ENCODE results near the gene MAP6.

The MAP6 gene

DNA sequence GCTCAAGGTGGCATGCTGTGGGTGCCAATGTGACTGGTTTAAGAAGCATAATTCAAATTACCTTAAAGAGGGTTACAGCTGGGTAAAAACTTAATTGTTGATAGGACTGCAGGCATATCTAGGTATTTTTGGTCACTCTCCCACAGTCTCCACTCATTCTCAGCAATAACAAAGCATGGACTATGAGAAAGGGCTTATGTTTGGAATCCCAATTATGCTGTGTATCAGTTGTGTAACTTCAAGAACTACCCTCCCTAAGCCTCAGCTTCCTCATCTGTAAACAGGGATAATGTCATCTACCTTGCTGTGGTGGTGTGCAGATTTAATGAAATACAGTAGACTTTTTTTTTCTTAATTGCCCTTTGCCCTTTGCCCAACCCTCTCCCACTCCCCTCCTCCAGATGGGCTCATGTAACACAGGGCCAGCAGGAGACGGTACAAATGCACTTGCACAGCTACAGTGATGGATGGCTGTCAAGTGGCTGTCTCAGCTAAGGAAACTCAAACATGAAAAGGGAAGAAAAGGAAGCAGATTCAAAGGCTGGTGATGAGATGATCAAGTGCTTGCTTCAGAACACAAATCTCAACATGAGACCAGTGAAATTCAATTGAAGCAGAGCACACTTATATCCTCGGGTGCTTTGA is 37.6 kb downstream of the MAP6 start:
- peak; percentile 12 for DNase-seq (ENCODE audit: low read depth)

DNA sequence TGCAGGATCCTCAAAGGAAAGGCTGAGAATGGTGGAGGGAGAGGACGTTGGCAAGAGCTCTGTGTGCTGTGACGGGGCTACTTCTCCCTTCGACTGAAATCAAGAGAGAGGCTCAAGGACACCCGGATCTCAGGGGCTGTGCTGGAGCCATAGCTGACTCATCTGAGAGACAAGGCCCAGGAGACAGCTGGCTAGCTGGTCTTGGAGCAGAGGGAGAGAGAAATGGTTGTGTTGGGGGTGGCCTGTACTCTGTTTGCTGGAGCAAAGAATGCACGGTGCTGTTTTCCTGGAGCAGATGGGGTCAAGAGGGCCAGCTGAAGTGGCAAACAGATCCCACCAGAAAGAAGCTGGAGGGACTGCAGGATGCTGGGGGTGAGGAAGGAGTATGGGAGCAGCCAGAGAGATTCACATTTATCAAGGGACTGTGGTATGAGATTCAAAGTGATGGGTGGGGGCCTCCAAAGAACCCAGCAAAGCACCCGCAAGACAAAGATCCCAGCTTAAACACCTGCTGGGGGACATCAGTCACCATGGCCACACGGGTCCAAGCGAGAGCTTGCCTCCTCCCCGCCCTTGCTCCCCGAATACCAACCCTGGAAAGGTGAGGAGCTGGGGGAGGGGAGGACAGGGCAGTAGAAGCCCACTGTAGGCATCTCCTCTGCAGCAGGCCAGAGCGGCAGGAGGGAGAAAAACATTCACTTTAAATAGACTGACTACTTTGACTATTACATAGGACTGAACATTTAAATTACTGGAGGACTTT is 40.8 kb downstream of the MAP6 start:
- DNase-seq (ENCODE audit: low read depth), result peak; percentile 54

DNA sequence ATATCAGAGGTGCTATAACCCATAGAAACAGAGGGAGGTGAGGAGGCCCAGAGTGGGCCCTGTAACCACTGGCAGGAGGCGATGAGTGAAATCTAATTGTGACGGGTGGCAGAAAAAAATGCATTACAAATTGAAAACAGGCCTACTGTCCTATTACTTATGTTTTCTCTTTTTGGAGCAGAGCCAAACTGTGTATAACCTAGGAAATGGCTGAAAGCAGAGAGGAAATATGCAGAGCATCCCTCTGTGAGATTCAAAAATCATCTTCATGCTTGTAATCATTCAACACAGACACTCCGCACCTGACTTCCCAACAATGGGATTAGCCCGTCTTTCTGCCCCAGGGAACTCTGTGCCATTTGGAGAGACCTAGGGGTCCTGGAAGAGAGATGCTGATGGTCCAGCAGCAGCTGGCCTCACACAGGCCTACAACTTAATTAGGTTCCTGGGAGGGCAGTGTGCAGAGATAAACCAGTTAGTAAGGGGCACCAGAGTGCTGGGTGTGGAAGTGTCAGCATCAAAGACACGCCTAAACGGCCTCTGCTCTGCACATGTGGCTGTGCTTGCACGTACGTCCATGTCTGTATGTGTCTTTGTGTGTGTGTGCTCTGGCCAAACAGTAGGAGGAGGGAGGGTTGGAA is 41.8 kb downstream of the MAP6 start:
- DNase-seq (ENCODE audit: low read depth), result peak; percentile 64

DNA sequence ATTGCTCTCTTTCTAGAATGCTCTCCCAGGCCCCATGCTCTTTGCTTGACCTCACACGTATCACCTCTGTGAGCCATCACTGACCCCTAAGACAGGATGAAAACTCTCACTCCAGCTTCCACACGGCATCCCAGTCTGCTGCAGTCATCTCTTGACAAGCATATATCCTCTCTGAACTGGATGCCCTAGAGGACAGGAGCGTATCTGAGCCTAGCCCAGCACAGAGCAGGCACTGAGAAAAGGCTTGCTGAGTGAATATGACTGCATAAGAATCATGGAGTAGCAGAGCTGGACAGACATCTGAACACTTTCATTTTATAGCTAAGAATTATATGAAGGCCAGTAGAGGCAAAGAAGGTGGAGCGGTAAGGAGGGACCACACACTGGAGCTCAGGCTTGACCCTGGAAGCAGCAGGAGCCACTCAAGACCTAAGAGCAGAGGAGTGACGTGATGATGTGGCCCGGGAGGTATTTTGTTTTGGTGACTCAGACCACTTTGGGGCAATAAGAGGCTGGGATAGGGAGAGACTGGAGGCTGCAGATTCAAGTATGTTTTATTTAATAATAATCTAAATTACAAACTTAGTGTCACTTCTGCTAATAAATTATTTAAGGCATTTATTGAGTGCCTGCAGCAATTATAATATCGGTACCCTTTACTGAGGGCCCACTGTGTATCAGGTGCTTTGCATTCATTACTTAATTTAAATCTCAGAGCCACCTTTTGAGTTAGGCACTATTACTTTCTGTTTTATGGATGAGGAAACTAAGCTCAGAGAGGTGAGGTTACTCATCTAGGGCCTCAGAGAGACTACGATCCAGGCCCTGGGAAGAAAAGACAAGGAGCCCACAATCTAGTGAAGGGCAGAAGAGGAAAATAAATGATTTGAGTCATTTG is 42.6 kb downstream of the MAP6 start:
- peak; percentile 93 for DNase-seq (ENCODE audit: low read depth)

DNA sequence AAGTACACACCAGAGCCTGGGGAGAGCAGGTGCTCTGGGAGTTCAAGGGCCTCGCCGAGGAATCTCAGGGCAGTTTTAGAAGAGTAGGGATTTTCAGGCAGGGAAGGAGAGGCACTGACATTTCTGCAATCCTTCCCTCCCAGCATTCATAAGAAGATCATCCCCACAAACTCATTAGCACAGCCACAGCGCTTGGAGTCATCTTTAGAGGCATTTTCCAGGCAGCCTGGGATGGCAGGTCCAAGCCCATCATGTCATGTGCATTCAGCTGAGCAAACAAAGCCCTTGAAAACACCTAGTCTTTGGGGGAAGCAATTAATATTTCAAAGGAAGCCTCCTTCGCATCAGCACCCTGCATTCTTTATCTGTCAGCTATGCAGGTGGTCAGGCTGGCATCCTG is 43.8 kb downstream of the MAP6 start:
- no peak for DNase-seq (ENCODE audit: low read depth)

DNA sequence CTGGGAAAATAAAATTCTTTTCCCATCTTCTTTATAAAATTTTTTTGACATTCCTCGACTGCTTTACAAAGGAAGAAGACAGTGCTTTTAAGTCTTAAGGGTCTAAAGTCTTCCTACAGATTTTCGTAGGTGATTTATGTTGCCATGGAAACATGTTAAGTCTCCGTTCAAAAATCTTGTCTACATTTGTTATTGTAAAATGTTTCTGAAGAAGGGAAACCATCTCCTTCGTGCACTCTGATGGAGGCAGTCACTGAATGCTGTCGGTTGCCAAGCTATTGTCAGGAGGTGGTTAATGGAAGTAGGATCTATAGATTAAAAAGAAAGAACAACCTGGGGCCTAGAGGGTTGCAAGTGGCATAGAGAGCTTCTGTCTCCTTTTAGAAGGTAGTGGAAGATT is 52.6 kb downstream of the MAP6 start:
- no peak for DNase-seq (ENCODE audit: low read depth)

DNA sequence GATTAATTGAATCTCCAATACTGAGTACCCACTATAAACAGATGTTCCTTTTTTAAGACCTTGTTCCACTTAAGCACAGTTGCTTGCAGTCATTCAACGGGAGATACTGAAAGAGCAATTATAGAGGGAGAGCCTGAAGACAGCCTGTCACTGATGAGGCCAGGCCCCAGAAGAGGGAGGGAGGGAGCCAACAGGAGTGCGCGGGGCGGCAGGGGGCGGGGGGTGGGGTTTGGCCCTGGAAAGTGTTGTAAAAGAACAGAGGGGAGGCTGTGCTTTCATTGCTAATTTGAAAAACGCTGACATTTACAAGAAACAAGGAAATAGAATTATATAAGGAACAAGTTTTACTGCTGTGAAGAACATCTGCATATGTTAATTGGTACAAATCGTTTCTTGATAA is 53.1 kb downstream of the MAP6 start:
- no peak for DNase-seq (ENCODE audit: low read depth)

DNA sequence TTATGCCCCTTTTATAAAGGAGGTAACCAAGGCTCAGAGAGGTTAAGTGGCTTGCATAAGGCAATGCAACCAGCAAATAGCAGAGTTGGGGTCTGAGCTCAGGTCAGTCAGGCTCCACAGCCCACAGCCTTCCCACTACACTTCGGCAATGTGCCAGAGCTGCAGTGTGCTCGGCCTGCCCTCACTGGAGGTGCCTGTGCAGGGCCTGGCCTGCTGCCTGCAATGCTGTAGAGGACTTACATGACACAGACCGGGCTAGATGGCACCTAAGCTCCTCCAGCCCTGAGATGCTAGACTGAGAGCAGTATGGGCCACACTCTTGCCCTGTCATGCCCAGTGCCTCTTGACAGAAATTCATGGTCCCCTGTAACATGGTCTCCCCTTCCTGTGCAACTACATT is 57.0 kb downstream of the MAP6 start:
- DNase-seq (ENCODE audit: low read depth), result no peak

DNA sequence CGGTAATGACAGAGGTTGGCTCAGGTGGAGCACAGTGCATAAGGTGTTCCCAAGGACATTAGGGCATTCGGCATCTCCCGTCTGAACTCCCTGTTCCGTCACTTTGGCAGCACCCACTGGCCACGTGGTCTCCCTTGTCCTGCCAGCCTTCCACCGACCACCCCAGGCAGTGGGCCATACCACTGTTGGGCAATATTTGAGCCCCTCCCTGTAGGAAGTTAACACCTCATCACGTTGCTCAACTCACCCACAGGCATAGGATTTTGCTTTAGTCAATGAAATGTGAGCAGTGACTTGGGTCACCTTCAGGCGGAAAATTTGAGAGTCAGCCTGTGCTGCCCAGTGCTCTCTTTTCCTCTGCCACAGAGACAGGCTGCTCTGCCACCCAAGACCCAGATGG is 62.7 kb downstream of the MAP6 start:
- DNase-seq (ENCODE audit: low read depth), result no peak

DNA sequence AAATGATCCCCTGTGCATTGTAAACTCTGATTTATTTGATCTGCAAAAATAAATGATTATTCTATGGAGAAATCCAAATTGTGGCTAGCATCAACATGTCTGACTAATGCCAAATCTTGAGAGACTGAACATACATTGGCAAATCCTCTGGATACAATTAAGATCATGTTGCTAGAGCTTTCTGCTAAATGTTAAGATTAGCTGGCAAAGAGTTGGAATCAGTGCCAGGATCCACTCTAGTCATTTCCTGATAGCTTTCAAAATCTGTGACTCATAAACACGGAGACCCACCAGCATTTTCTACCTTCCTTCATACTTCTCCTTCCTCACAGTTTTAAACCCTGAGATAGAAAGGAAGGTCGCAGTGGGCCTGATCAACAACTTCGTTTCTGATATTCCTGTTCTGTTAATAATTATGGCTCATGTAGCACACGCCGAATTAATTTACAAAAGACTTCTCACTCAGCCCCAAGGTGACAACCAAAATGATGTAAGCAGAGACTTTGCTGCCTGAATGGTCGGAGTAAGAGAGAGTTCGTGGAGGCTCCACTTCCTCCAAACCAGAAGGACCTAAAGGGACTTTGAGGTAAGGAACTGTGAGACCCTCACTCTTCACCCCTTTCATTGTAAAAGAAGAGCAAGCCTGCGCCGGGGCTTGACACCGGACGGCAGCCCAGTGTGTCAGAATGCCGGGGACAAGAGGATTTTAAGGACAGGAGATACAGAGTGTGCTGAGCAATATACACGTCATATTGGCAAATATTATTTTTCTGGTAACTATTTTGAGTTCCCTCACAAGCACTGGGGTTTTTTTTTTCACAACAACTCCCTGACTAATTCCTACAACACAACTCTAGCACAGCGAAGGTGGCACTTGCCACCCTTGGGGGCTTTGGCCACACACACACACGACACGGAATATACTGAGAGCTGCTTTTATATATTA is 64.8 kb downstream of the MAP6 start:
- DNase-seq (ENCODE audit: low read depth), result peak; percentile 93

DNA sequence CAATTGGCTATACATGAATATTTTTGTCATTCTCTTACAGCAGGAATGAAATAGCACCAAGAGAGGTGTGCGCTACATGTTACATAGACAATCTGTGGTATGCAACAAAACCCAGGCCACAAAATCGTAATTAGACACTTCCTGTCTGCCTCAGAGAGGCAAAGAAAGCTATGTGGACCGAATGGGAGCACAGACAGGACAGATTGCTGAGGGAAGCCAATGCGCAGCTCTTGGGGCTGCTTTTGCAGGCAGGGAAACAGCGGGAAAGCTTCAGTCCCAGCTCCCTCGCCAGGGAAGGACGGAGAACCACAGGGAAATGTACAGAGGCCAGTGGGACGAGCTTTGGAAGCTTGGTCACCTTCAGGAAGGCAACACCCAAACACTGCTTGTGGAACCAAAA is 65.9 kb downstream of the MAP6 start:
- peak; percentile 62 for DNase-seq (ENCODE audit: low read depth)

DNA sequence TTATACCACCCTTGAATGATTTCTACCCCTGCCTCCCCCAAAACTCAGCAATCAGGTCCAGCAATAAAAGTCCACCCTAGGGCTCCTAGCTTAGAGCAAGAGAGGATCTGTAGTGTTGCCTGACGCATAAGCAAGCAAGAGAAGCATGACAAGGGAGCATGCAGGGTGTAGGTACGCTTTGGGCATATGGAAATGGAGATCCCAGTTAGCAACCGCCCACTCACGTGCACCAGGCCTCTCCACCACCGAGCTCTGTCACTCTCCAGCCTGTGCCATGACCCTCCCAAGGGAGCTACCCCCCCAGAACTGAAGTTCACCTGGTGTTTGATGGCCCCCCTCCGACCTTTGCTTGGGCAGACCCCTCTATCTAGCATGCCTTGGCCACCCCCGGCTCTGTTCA is 67.3 kb downstream of the MAP6 start:
- no peak for DNase-seq (ENCODE audit: low read depth)

DNA sequence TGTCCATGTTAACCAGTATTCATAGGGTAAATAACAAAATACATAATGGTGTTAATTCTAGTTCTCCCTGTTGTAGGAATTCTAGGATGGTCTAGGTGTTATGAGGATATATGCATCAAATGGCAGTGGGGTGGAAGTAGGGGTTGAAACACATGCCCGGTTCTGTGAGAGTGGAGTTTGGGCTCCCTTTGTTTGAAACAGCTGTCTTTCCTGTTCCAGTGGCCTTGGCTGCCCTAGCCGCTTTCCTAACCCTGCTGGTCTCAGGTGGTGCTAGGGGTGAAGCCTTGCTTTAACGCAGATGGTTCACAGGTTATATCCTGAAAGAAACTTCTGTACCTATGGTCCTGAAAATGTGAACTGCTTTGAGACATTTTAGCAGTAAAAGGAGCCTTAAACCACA is 68.5 kb downstream of the MAP6 start:
- no peak for DNase-seq (ENCODE audit: low read depth)

DNA sequence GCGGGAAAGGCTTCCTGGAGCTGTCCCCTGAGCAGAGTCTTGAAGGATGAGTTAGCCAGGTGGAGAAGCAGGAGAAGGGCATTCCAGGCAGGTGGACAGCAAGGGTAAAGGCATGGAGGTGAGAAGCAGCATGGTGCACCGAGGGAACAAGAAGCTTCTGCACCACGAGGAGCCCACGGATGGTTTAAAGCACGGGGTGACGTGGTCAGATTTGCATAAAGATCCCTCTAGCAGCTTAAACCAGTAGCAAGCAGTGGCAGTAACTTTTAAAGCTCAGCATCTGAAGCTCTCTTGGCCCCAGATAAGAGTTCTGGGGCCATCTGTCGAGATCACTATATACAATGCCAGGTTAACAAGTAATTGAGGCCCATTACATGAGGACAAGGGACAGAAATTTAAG is 69.9 kb downstream of the MAP6 start:
- no peak for DNase-seq (ENCODE audit: low read depth)

DNA sequence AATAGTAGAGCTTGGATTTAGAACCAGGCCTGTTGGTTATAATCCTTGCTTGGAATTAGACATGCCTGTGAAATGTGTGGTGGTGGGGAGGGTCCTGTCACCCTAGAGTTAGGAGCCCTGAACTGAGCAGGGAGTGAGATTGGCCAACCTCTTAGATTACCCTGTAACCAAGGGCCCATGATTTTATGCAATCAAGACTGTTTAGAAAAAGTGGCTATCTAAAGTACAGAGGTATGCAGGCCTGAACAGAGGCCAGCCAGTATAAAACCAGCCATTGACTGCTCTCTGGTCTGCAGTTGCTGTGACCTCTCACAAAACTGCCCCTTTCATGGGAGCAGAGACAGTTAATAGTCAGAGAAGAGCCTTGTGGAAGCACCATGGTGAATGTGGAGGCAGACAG is 70.6 kb downstream of the MAP6 start:
- DNase-seq (ENCODE audit: low read depth), result no peak

DNA sequence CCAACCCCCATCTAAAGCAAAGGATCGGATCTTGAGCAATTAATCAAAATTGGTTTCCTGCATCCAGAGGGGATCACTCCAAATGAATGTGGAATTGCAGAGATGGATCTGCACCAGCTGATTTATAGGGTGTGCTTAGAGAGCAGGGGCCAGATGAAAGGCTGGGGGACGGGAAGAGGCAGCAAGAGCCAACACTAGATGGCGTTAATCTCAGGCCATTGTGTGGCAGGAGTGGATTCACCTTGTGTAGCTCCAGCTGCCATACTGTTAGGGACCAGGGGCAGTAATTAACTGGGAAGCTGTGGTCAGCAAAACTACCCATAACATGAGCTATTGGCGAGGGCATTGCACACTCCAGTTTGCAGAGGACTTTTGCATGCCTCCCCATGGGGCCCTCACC is 71.2 kb downstream of the MAP6 start:
- peak; percentile 50 for DNase-seq (ENCODE audit: low read depth)

DNA sequence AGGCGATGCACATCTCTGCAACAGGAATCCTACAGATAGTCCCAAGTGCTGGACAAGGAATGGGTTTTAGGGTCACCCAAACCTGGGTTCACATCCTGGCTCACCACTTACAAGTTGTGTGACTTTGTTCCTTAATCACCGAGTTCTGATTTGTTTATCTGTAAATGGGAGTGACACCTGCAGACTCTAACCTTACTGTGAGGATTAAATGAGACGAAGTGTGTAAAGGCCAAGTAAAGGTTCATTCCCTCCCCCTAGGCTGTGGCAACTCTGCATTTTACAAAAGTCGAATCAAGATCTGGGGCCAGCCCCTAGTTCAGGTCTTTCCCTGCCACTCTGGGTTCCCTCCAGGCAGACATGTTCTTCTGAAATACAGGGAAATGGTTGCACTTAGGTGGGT is 71.9 kb downstream of the MAP6 start:
- no peak for DNase-seq (ENCODE audit: low read depth)

DNA sequence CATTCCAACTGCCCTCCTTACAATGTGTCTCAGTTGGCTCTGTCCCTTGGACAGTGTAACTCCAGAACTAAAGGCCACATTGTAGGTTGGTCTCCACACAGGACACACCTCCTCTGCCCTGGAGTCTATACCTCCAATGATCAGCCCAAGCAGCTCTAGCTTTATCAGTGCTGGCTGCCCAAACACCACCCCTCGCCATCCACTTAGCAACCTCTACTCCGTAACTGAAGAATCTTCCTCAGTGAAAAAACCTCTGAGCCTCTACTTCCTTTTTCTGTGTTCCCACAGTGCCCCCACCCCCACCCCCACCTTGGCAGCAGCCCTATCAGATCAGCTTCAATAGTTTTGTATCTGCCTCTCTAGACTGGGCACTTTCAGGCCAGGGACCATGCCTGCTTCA is 73.4 kb downstream of the MAP6 start:
- no peak for DNase-seq (ENCODE audit: low read depth)

DNA sequence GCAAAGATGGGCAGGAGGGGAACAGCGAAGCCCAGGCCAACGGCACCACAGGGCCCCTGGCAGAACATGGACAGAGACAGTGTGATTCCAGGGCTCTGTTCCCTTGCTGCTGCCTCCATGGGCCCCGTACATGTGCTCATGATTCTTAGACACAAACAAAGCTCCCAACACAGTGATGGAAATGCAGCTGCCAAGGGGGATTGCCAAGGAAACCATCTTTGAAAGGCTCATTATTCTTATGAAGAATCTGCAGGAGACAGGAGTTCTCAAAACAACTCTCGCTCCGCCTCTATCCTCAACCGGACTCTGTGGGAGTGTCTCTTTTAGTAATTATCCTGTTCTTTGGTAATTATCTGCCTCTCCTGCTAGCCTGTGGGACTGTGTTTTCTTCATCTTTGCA is 74.6 kb downstream of the MAP6 start:
- DNase-seq (ENCODE audit: low read depth), result no peak

DNA sequence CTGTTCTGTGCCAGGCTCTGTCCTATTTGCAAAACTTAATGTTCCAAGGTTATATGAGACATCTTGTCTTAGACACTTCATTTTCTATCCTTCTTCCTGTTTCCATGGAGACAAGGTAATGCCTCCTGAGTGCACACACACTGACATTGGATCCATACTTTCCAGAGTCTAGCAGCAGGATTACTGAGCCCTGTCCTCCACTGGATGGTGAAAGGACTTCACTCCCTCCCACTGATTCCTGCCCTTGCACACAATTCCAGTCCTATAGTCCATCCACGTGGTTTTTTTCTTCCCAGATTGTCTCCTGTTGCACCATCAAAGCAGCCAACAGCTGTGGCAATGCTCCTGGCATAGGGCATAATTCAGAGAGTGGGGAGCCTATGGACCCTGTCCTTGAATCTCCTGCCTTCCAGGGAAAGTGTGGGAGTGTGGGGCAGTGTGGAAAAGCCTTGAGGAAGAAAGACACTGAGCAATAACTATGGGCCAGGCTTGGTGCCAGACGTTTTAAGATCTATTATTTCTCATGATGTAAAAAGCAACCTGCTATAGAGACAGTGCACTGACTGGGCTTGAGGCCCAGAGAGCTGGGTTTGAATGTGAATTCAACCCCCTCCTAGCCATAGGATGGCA is 75.4 kb downstream of the MAP6 start:
- no peak for DNase-seq (ENCODE audit: low read depth)

DNA sequence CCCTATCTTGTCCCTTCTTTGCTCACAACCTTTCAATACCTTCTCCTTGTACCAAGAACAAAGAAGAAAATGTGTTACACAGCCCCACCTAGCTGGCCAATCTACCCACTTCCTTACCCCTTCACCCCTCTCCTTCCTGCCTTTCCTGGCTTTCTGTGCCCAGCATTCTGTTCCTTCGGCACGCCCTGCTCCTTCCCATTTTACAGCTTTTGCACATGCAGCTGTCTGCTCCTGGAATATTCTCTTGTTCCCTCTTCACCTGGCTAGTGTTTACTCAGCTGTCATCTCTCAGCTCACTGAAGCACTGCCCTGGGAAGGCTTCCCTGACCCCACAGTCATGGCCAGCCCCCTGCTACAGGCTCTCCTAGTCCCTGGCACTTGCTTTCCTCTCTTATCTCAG is 76.1 kb downstream of the MAP6 start:
- DNase-seq (ENCODE audit: low read depth), result no peak
